HEK293 (cell line): ENCODE measurements around the gene OPCML.

Experiments used
- TCF7L2 ChIP-seq: IDR thresholded peaks from 2 replicates; pipeline ENCODE4 v1.6.1; 2011; ENCODE audit warnings: low read depth, mild to moderate bottlenecking, inconsistent platforms, low read length, moderate library complexity, borderline replicate concordance
- ZBTB26 ChIP-seq: fragments of 450-650 bp; formaldehyde crosslinking; optimal IDR thresholded peaks from 2 replicates; pipeline ENCODE3; 2016; ENCODE audit warnings: missing biosample characterization, mild to moderate bottlenecking, missing genetic modification characterization
- ZBTB7A ChIP-seq: fragments of 450-650 bp; formaldehyde crosslinking; IDR thresholded peaks from 2 replicates; pipeline ENCODE4 v1.5.1; 2016; ENCODE audit warnings: low read depth, missing biosample characterization, missing genetic modification characterization
- ZNF121 ChIP-seq: fragments of 450-650 bp; formaldehyde crosslinking; IDR thresholded peaks from 2 replicates; pipeline ENCODE4 v1.5.1; 2016; ENCODE audit warnings: missing biosample characterization, missing genetic modification characterization
- TF ChIP-seq, protein P1 (sequence below): fragments of 450-650 bp; formaldehyde crosslinking; IDR thresholded peaks from 2 replicates; pipeline ENCODE4 v1.5.1; 2016; ENCODE audit warnings: missing biosample characterization, missing genetic modification characterization
- TF ChIP-seq, protein P2 (sequence below): fragments of 450-650 bp; formaldehyde crosslinking; IDR thresholded peaks from 2 replicates; pipeline ENCODE4 v1.5.1; 2016; ENCODE audit warnings: missing biosample characterization, missing genetic modification characterization, low read depth
- TF ChIP-seq, protein P3 (sequence below): fragments of 450-650 bp; formaldehyde crosslinking; IDR thresholded peaks from 2 replicates; pipeline ENCODE4 v1.5.1; 2016; ENCODE audit warnings: missing biosample characterization, missing genetic modification characterization, low read depth

- TF ChIP-seq ZBTB26 (tag by site-specific recombination) (no peak), ZNF121 (tag by site-specific recombination) (no peak), TCF7L2 (no peak), ZBTB7A (tag by site-specific recombination) (no peak)
- TF ChIP-seq, protein P1, sequence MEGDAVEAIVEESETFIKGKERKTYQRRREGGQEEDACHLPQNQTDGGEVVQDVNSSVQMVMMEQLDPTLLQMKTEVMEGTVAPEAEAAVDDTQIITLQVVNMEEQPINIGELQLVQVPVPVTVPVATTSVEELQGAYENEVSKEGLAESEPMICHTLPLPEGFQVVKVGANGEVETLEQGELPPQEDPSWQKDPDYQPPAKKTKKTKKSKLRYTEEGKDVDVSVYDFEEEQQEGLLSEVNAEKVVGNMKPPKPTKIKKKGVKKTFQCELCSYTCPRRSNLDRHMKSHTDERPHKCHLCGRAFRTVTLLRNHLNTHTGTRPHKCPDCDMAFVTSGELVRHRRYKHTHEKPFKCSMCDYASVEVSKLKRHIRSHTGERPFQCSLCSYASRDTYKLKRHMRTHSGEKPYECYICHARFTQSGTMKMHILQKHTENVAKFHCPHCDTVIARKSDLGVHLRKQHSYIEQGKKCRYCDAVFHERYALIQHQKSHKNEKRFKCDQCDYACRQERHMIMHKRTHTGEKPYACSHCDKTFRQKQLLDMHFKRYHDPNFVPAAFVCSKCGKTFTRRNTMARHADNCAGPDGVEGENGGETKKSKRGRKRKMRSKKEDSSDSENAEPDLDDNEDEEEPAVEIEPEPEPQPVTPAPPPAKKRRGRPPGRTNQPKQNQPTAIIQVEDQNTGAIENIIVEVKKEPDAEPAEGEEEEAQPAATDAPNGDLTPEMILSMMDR (tag by site-specific recombination): no peak
- TF ChIP-seq, protein P2, sequence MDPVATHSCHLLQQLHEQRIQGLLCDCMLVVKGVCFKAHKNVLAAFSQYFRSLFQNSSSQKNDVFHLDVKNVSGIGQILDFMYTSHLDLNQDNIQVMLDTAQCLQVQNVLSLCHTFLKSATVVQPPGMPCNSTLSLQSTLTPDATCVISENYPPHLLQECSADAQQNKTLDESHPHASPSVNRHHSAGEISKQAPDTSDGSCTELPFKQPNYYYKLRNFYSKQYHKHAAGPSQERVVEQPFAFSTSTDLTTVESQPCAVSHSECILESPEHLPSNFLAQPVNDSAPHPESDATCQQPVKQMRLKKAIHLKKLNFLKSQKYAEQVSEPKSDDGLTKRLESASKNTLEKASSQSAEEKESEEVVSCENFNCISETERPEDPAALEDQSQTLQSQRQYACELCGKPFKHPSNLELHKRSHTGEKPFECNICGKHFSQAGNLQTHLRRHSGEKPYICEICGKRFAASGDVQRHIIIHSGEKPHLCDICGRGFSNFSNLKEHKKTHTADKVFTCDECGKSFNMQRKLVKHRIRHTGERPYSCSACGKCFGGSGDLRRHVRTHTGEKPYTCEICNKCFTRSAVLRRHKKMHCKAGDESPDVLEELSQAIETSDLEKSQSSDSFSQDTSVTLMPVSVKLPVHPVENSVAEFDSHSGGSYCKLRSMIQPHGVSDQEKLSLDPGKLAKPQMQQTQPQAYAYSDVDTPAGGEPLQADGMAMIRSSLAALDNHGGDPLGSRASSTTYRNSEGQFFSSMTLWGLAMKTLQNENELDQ (tag by site-specific recombination): no peak
- TF ChIP-seq, protein P3, sequence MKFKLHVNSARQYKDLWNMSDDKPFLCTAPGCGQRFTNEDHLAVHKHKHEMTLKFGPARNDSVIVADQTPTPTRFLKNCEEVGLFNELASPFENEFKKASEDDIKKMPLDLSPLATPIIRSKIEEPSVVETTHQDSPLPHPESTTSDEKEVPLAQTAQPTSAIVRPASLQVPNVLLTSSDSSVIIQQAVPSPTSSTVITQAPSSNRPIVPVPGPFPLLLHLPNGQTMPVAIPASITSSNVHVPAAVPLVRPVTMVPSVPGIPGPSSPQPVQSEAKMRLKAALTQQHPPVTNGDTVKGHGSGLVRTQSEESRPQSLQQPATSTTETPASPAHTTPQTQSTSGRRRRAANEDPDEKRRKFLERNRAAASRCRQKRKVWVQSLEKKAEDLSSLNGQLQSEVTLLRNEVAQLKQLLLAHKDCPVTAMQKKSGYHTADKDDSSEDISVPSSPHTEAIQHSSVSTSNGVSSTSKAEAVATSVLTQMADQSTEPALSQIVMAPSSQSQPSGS (tag by site-specific recombination): no peak
These were observed 277.7 kb downstream of the OPCML start for GRCh38 chr11:133254601-133255000.
